ENCODE measurements around the gene COG5.
"Not testable (repeated sequence)": the region's sequence is repeated elsewhere in the genome, so short reads cannot be mapped to it uniquely, and the experiment has no call there.

The COG5 gene

GRCh38 chr7:107230334-107230733 lies 333.4 kb downstream of the COG5 start:
- no peak overlapping the region for H3K4me3 ChIP-seq (ENCODE audit: low read length)
- TF ChIP-seq CTCF (conservative IDR thresholded peaks at IDR 0.05; ENCODE audit: low read length), result no peak
- DNase-seq (ENCODE audit: low read depth), result no peak

- DNase-seq (ENCODE audit: low read depth), result no peak
- H3K4me3 ChIP-seq (ENCODE audit: low read length), result no peak overlapping the region
- no peak for TF ChIP-seq CTCF (conservative IDR thresholded peaks at IDR 0.05; ENCODE audit: low read length)
These were observed 335.4 kb downstream of the COG5 start for GRCh38 chr7:107228291-107228690.

GRCh38 chr7:107224374-107225223 lies 339.1 kb downstream of the COG5 start:
- TF ChIP-seq CTCF (conservative IDR thresholded peaks at IDR 0.05; ENCODE audit: low read length), result no peak
- H3K4me3 ChIP-seq (ENCODE audit: low read length), result no peak overlapping the region
- no peak for DNase-seq (ENCODE audit: low read depth)

GRCh38 chr7:107220806-107221205 lies 342.9 kb downstream of the COG5 start:
- not testable (repeated sequence) for H3K4me3 ChIP-seq (ENCODE audit: low read length); DNase-seq (ENCODE audit: low read depth)

- DNase-seq (ENCODE audit: low read depth), result no peak
- no peak overlapping the region for H3K4me3 ChIP-seq (ENCODE audit: low read length)
- TF ChIP-seq CTCF (conservative IDR thresholded peaks at IDR 0.05; ENCODE audit: low read length), result no peak
These were observed 343.4 kb downstream of the COG5 start for GRCh38 chr7:107220356-107220755.

GRCh38 chr7:107219563-107220244 lies 344.0 kb downstream of the COG5 start:
- no peak for TF ChIP-seq CTCF (conservative IDR thresholded peaks at IDR 0.05; ENCODE audit: low read length)
- DNase-seq (ENCODE audit: low read depth), result no peak

GRCh38 chr7:107213945-107214344 lies 349.8 kb downstream of the COG5 start:
- no peak for TF ChIP-seq CTCF (conservative IDR thresholded peaks at IDR 0.05; ENCODE audit: low read length)
- no peak for DNase-seq (ENCODE audit: low read depth)
- no peak overlapping the region for H3K4me3 ChIP-seq (ENCODE audit: low read length)

More at GRCh38 chr7:107219563-107220244, 344.0 kb downstream of the COG5 start:
- H3K4me3 ChIP-seq (ENCODE audit: low read length), result no peak overlapping the region
